K562 (cell line): ENCODE results near the gene TUBB2A. TPM values are rescaled to one million over a fixed set of nuclear protein-coding genes. Genes with fewer than 3 reads are reported as not detected.
A peak's percentile ranks its signal among the peaks of the same experiment; 100 is the strongest.

Experiments
- ATAC-seq: fragments of 200-7000 bp; cut with Tn5 transposase; 3 replicates; pipeline ENCODE4 v1.9.1; 2020; ENCODE audit warnings: moderate library complexity
- BruUV-seq: library from RNA; stranded (reverse); fragments of 400-500 nt; replicated peaks from 2 replicates; lab custom pipeline; 2021; lab: Mats Ljungman, UMichigan
- CTCF ChIA-PET: fragments of 300-600 bp; formaldehyde crosslinking; extraction: SDS; loops from one replicate; lab custom pipeline; 2021; ENCODE audit warnings: low intra/inter-chr PET ratio; lab: Yijun Ruan, JAX
- POLR2A ChIA-PET: fragments of 300-600, 350-650 bp; sonication (Branson Sonifier 250); formaldehyde crosslinking; extraction: SDS; loops from one replicate; lab custom pipeline; 2021; ENCODE audit warnings: antibody characterized with exemption, inconsistent platforms; lab: Yijun Ruan, JAX
- DNase-seq, 4 experiments: peaks; one replicate each; pipeline versions ENCODE4 v3.0.0 to v3.0.0-alpha.2; 2011 to 2018; ENCODE audit warnings: low spot score in 3 of 4, mixed read lengths in 3 of 4; ENCODE audit errors: extremely low read depth in 1 of 4
- FAIRE-seq: peaks from 2 replicates; lab custom pipeline; 2011; peaks lifted over from hg19 to GRCh38; lab: Jason Lieb, UNC
- H2AFZ ChIP-seq: 2 replicates; pipeline ENCODE4 v1.6.0; 2011; ENCODE audit warnings: low read depth, low read length, control low read depth, inconsistent platforms
- H3K27ac ChIP-seq: fragments of 200-600 bp; 3 replicates; pipeline ENCODE4 v1.8.0; 2011; ENCODE audit warnings: low read depth, mild to moderate bottlenecking, control low read depth, inconsistent platforms, low read length, moderate library complexity, mixed read lengths; ENCODE audit errors: extremely low read depth
- H3K27me3 ChIP-seq, 2 experiments: fragments of 300-600 bp in 1 of 2; 2 replicates in 1 of 2; 3 replicates in 1 of 2; pipeline versions ENCODE4 v1.6.0 to v1.8.0; 2011; ENCODE audit warnings: inconsistent platforms in 2 of 2, low read length in 2 of 2, mild to moderate bottlenecking in 1 of 2, mixed read lengths in 1 of 2, moderate library complexity in 1 of 2; ENCODE audit not compliant: control insufficient read depth in 2 of 2, insufficient read depth in 2 of 2
- H3K36me3 ChIP-seq: fragments of 300-600 bp; 3 replicates; pipeline ENCODE4 v1.8.0; 2011; ENCODE audit warnings: mild to moderate bottlenecking, low read length, inconsistent platforms; ENCODE audit not compliant: control insufficient read depth, insufficient read depth
- H3K4me1 ChIP-seq, 2 experiments: fragments of 200-600 bp in 1 of 2; replicated peaks in 1 of 2; 2 replicates in 1 of 2; 3 replicates in 1 of 2; pipeline versions ENCODE4 v1.5.1 to v1.8.0; 2011; ENCODE audit warnings: inconsistent platforms in 2 of 2, low read length in 2 of 2, mild to moderate bottlenecking in 1 of 2, mixed read lengths in 1 of 2, moderate library complexity in 1 of 2; ENCODE audit not compliant: control insufficient read depth in 2 of 2, insufficient read depth in 2 of 2
- H3K4me2 ChIP-seq: 2 replicates; pipeline ENCODE4 v1.6.1; 2011; ENCODE audit warnings: low read length, control low read depth, inconsistent platforms, mixed read lengths; ENCODE audit not compliant: insufficient read depth
- H3K4me3 ChIP-seq: fragments of 200-600 bp; sonication (generic), shearing (Covaris generic); 2 replicates; pipeline ENCODE4 v1.5.1; 2016; ENCODE audit warnings: control low read depth, inconsistent platforms
- H3K79me2 ChIP-seq: fragments of 200-600 bp; 3 replicates; pipeline ENCODE4 v1.8.0; 2011; ENCODE audit warnings: low read length, inconsistent platforms; ENCODE audit not compliant: control insufficient read depth, insufficient read depth
- H3K9ac ChIP-seq, 2 experiments: 2 replicates each; pipeline versions ENCODE4 v1.6.0 to v1.6.1; 2011; ENCODE audit warnings: low read depth in 2 of 2, low read length in 2 of 2, control low read depth in 1 of 2, inconsistent platforms in 1 of 2, mild to moderate bottlenecking in 1 of 2, mixed read lengths in 1 of 2; ENCODE audit not compliant: insufficient read depth in 1 of 2
- H3K9me1 ChIP-seq: one replicate; pipeline ENCODE4 v1.6.0; 2011; ENCODE audit warnings: inconsistent platforms, mild to moderate bottlenecking, low read length, moderate library complexity; ENCODE audit not compliant: control insufficient read depth, insufficient read depth
- H3K9me3 ChIP-seq: replicated peaks from 2 replicates; pipeline ENCODE4 v1.5.1; 2011; ENCODE audit warnings: low read depth, low read length, inconsistent platforms; ENCODE audit not compliant: control insufficient read depth, insufficient read depth
- H4K20me1 ChIP-seq: replicated peaks from 2 replicates; pipeline ENCODE4 v1.6.1; 2011; ENCODE audit warnings: low read length, inconsistent platforms, mixed read lengths; ENCODE audit not compliant: control insufficient read depth, insufficient read depth
- BCL6 ChIP-seq: fragments of 250-450 bp; sonication (Bioruptor Pico); IDR thresholded peaks from 2 replicates; pipeline ENCODE4 v1.4.0; 2020
- BHLHE40 ChIP-seq: IDR thresholded peaks from 2 replicates; pipeline ENCODE4 v1.6.1; 2011; ENCODE audit warnings: low read length, improper control_type of control experiment
- CCAR2 ChIP-seq: fragments of 200-400 bp; formaldehyde crosslinking; IDR thresholded peaks from 2 replicates; pipeline ENCODE4 v1.6.1; 2017; ENCODE audit warnings: mild to moderate bottlenecking, low read depth, low read length
- CTCFL ChIP-seq: IDR thresholded peaks from 2 replicates; pipeline ENCODE4 v1.6.1; 2011; ENCODE audit warnings: borderline replicate concordance, low read depth, mild to moderate bottlenecking, moderate library complexity, low read length; ENCODE audit not compliant: insufficient read depth, poor library complexity, severe bottlenecking
- FOSL1 ChIP-seq: fragments of 200-800 bp; sonication (Bioruptor generic); conservative IDR thresholded peaks from 2 replicates; pipeline ENCODE4 v1.6.1; 2016; ENCODE audit warnings: missing genetic modification characterization, missing compliant biosample characterization
- L3MBTL2 ChIP-seq: fragments of 450-650 bp; IDR thresholded peaks from 2 replicates; pipeline ENCODE4 v1.6.1; 2016; ENCODE audit warnings: mild to moderate bottlenecking, moderate library complexity
- MCM5 ChIP-seq: fragments of 450-650 bp; IDR thresholded peaks from 2 replicates; pipeline ENCODE4 v1.6.1; 2016; ENCODE audit warnings: low read depth
- NCOA4 ChIP-seq: fragments of 450-650 bp; IDR thresholded peaks from 2 replicates; pipeline ENCODE4 v1.6.1; 2018; ENCODE audit warnings: mild to moderate bottlenecking; ENCODE audit not compliant: partially characterized antibody
- RAD51 ChIP-seq: fragments of 450-650 bp; IDR thresholded peaks from 2 replicates; pipeline ENCODE4 v1.7.1; 2016; ENCODE audit warnings: low read depth, mild to moderate bottlenecking, borderline replicate concordance
- RBM22 ChIP-seq: fragments of 200-400 bp; formaldehyde crosslinking; IDR thresholded peaks from 2 replicates; pipeline ENCODE4 v1.6.1; 2018; ENCODE audit warnings: low read length, low read depth; ENCODE audit not compliant: poor library complexity, severe bottlenecking
- SNAPC5 ChIP-seq: fragments of 250-450 bp; sonication (Bioruptor Pico); IDR thresholded peaks from 2 replicates; pipeline ENCODE4 v1.8.0; 2021; ENCODE audit warnings: moderate library complexity, mild to moderate bottlenecking, inconsistent platforms
- TAF9B ChIP-seq: fragments of 450-650 bp; IDR thresholded peaks from 2 replicates; pipeline ENCODE4 v1.6.1; 2018; ENCODE audit warnings: mild to moderate bottlenecking; ENCODE audit not compliant: partially characterized antibody
- TBP ChIP-seq: optimal IDR thresholded peaks from 2 replicates; pipeline ENCODE3; 2011; ENCODE audit warnings: low read depth, low read length, improper control_type of control experiment
- YBX1 ChIP-seq: fragments of 450-650 bp; IDR thresholded peaks from 2 replicates; pipeline ENCODE4 v1.7.1; 2016; ENCODE audit warnings: mild to moderate bottlenecking
- ZNF639 ChIP-seq, 2 experiments: fragments of 200-800 bp in 1 of 2; sonication (Bioruptor generic) in 1 of 2; sonication (generic) in 1 of 2; formaldehyde crosslinking in 1 of 2; IDR thresholded peaks in 1 of 2; conservative IDR thresholded peaks in 1 of 2; 2 replicates each; pipeline versions ENCODE4 v1.5.0 to v1.6.1; 2016 to 2020; ENCODE audit warnings: missing compliant biosample characterization in 1 of 2, missing genetic modification characterization in 1 of 2, missing genetic modification reagents in 1 of 2
- ZNF75A ChIP-seq: fragments of 450-650 bp; formaldehyde crosslinking; IDR thresholded peaks from 2 replicates; pipeline ENCODE4 v1.4.0; 2020; ENCODE audit warnings: mild to moderate bottlenecking
- ZZZ3 ChIP-seq: fragments of 450-650 bp; IDR thresholded peaks from 2 replicates; pipeline ENCODE4 v1.6.1; 2016; ENCODE audit warnings: antibody characterized with exemption, mild to moderate bottlenecking, moderate library complexity
- WGBS: fragments of 100-300 bp; shearing (Covaris generic); methylation state at CpG from one replicate; pipeline ENCODE4 v1.1.6; 2016; ENCODE audit warnings: low coverage, mixed read lengths; ENCODE audit not compliant: insufficient coverage; ENCODE audit errors: missing lambda C conversion rate; 5-methylcytosine and 5-hydroxymethylcytosine counted together
- in situ Hi-C: fragments of 300-500 bp; cut with MboI; formaldehyde crosslinking; loops from 4 replicates; pipeline ENCODE4 v1.15.0; 2018; ENCODE audit warnings: inconsistent platforms, mixed read lengths
- intact Hi-C: fragments of 100-400 bp; cut with micrococcal nuclease; formaldehyde crosslinking; loops from 2 replicates; pipeline ENCODE4 v1.14.2; 2022
- polyA plus RNA-seq, 8 experiments: library from polyadenylated mRNA; depleted of rRNA in 4 of 8; stranded (reverse) in 5 of 8; unstranded in 3 of 8; fragments of >200 nt; fragmentation: Nextera tagmentation in 2 of 8; fragmentation: Illumina TruSeq in 1 of 8; extraction: Ambion mirVana in 2 of 8; extraction: Trizol in 1 of 8; gene quantifications; 2 replicates each; pipeline versions ENCODE4 v1.2.1 to v1.2.3, GENCODE V29; 2011 to 2014; ENCODE audit warnings: inconsistent platforms in 1 of 8, missing spikeins in 1 of 8
- total RNA-seq, 7 experiments: library from RNA; depleted of rRNA in 6 of 7; stranded (reverse); fragments of >200 nt in 6 of 7; fragmentation: Illumina TruSeq in 2 of 7; extraction: Trizol in 2 of 7; gene quantifications; 2 replicates each; pipeline versions ENCODE4 v1.2.1 to v1.2.3, GENCODE V29; 2011 to 2021; ENCODE audit warnings: low replicate concordance in 1 of 7
- TF ChIP-seq, protein P1 (sequence below): sonication (generic); formaldehyde crosslinking; IDR thresholded peaks from 2 replicates; pipeline ENCODE4 v1.8.0; 2022; ENCODE audit warnings: mild to moderate bottlenecking, missing genetic modification reagents

Gene TUBB2A
- total and polyA plus RNA-seq, 9 of the 15 experiments (the other 6 are each of a cell fraction or from before 2014, with no cell fraction given): 3.6 to 92.1 (median 45.6) TPM

DNA sequence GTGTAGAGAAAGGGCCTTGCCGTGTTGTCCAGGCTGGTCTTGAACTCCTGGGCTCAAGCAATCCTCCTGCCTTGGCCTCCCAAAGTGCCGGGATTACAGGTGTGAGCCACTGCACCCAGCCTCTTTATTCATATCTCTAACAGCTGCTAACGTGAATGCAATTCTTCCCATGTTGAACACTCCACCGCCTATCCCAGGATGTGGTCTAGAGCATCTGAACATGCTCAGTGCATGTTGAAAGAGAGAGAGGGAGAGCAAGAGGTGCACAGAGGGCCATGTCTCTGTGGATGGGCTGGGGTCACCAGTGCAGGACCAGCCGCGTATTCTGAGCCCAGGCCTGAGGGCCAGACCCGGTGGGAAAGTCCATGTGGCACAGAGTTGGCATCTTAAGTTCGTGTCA, 12.8 kb downstream of the TUBB2A start:
- Histone ChIP-seq H3K9me3 (no peaks in the 10 kb centered on the region), H4K20me1 (no peaks in the 10 kb centered on the region), H3K36me3 (no peaks in the 10 kb centered on the region), H3K9me1 (no peaks in the 10 kb centered on the region), H3K9ac (peak overlapping the region in 1 of 2 experiments; percentile 65; a peak in 1 of 4 replicates), H3K27ac (no peak overlapping the region), H2AFZ (no peak overlapping the region), H3K4me3 (no peak overlapping the region), H3K4me1 (peaks cover 0 to 16% of the 10 kb centered on the region in 2 experiments; a peak in 2 of 5 replicates), H3K79me2 (no peaks in the 10 kb centered on the region), H3K27me3 (no peaks in the 10 kb centered on the region), H3K4me2 (no peak overlapping the region)
- no peak for ATAC-seq
- DNase-seq: no peak
- intact Hi-C loops (no loop called here), in situ Hi-C loops (no loop called here)
- BruUV-seq: no TSS peak
- FAIRE-seq: no peak
- WGBS: 42% methylated on average over 8 of the region's 8 CpGs
- POLR2A ChIA-PET: interaction anchor here (1.6 to 2.9 kb wide), 2 partner anchors 8 to 13 kb away, joined by 8 to 10 read pairs; partner anchors contain the start of gene TUBB2A
- CTCF ChIA-PET: no interaction called here
- TF ChIP-seq NCOA4: no peak
- TF ChIP-seq CTCFL: no peak
- no peak for TF ChIP-seq YBX1
- TF ChIP-seq ZNF75A (CRISPR knock-in tag): no peak
- TF ChIP-seq BHLHE40: no peak
- TF ChIP-seq TAF9B: no peak
- no peak for TF ChIP-seq FOSL1 (tag)
- no peak for TF ChIP-seq RBM22
- no peak for TF ChIP-seq ZZZ3
- TF ChIP-seq SNAPC5 (CRISPR knock-in tag): no peak
- TF ChIP-seq TBP: no peak
- TF ChIP-seq, protein P1, sequence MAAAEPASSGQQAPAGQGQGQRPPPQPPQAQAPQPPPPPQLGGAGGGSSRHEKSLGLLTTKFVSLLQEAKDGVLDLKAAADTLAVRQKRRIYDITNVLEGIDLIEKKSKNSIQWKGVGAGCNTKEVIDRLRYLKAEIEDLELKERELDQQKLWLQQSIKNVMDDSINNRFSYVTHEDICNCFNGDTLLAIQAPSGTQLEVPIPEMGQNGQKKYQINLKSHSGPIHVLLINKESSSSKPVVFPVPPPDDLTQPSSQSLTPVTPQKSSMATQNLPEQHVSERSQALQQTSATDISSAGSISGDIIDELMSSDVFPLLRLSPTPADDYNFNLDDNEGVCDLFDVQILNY: no peak
- TF ChIP-seq RAD51: no peak
- TF ChIP-seq BCL6: no peak
- TF ChIP-seq L3MBTL2: no peak
- TF ChIP-seq MCM5: no peak
- no peak for TF ChIP-seq ZNF639 (CRISPR knock-in tag; conservative IDR thresholded peaks at IDR 0.05 in 1 of 2, IDR thresholded peaks at IDR 0.05 in 1 of 2)
- TF ChIP-seq CCAR2: no peak
